Dedifferentiated amniotic fluid mesenchymal stem cell (primary cell): ENCODE results near the gene CDK15.
A peak's percentile ranks its signal among the peaks of the same experiment; 100 is the strongest.
"Not testable (repeated sequence)": the region's sequence is repeated elsewhere in the genome, so short reads cannot be mapped to it uniquely, and the experiment has no call there.

Source experiments
- DNase-seq: peaks from one replicate; pipeline ENCODE4 v3.0.0-alpha.2; 2016; ENCODE audit errors: extremely low spot score

CDK15 gene

GRCh38 chr2:201806442-201807170 is at the start of gene CDK15:
TSS of gene CDK15 (plus strand) at chr2:201806537. CDS start at chr2:201806665, 128 bp downstream.
- no peak for DNase-seq

GRCh38 chr2:201758234-201758633 is 48.1 kb upstream of the CDK15 start:
- no peak for DNase-seq

GRCh38 chr2:201758873-201759272 is 47.5 kb upstream of the CDK15 start:
- no peak for DNase-seq

GRCh38 chr2:201759567-201759966 is 46.8 kb upstream of the CDK15 start:
- no peak for DNase-seq

- DNase-seq = no peak
These were observed 45.2 kb upstream of the CDK15 start for GRCh38 chr2:201761101-201761500.

- DNase-seq = not testable (repeated sequence)
These were observed 41.9 kb upstream of the CDK15 start for GRCh38 chr2:201764469-201764868.

- no peak for DNase-seq
These were observed 40.5 kb upstream of the CDK15 start for GRCh38 chr2:201765799-201766198.

- DNase-seq = peak; percentile 58
These were observed 37.4 kb upstream of the CDK15 start for GRCh38 chr2:201768918-201769317.

GRCh38 chr2:201769666-201770373 is 36.5 kb upstream of the CDK15 start:
- no peak for DNase-seq

- no peak for DNase-seq
These were observed 32.3 kb upstream of the CDK15 start for GRCh38 chr2:201773990-201774389.

- DNase-seq = no peak
These were observed 31.8 kb upstream of the CDK15 start for GRCh38 chr2:201774546-201774945.

- DNase-seq = no peak
These were observed 31.0 kb upstream of the CDK15 start for GRCh38 chr2:201775326-201775725.

- DNase-seq = peak; percentile 29
These were observed 29.3 kb upstream of the CDK15 start for GRCh38 chr2:201777043-201777442.

GRCh38 chr2:201777869-201778268 is 28.5 kb upstream of the CDK15 start:
- DNase-seq = no peak

- DNase-seq = no peak
These were observed 26.2 kb upstream of the CDK15 start for GRCh38 chr2:201779901-201780673.

- peak; percentile 98 for DNase-seq
These were observed 25.5 kb upstream of the CDK15 start, which contains the start of gene ALS2 for GRCh38 chr2:201780674-201781493. TSS of gene ALS2 (minus strand) at chr2:201780933. CDS start at chr2:201768885, 12,048 bp downstream.

- no peak for DNase-seq
These were observed 24.7 kb upstream of the CDK15 start for GRCh38 chr2:201781557-201782051.

GRCh38 chr2:201784563-201784962 is 21.8 kb upstream of the CDK15 start:
- no peak for DNase-seq

GRCh38 chr2:201785135-201785534 is 21.2 kb upstream of the CDK15 start:
- DNase-seq = no peak

- DNase-seq = no peak
These were observed 19.9 kb upstream of the CDK15 start for GRCh38 chr2:201786471-201786870.

GRCh38 chr2:201788371-201788770 is 18.0 kb upstream of the CDK15 start:
- no peak for DNase-seq
